Activated T-cell treated with anti-CD3 and anti-CD28 coated beads for 1 hour (primary cell): ENCODE measurements around the gene MT1E.

ENCODE experiments used
- DNase-seq: peaks from one replicate; pipeline ENCODE4 v3.0.0-alpha.2; 2020; ENCODE audit warnings: low read depth

MT1E gene

GRCh38 chr16:56626685-56627084, 1.1 kb downstream of the MT1E start:
- no peak for DNase-seq

- DNase-seq, result no peak
Observed at GRCh38 chr16:56628486-56629350, 3.1 kb downstream of the MT1E start.

- DNase-seq, result no peak
Observed at GRCh38 chr16:56629531-56629930, 4.0 kb downstream of the MT1E start.

GRCh38 chr16:56630134-56630533, 4.6 kb downstream of the MT1E start:
- no peak for DNase-seq

GRCh38 chr16:56631197-56631596, 5.6 kb downstream of the MT1E start:
- no peak for DNase-seq

- no peak for DNase-seq
Observed at GRCh38 chr16:56631832-56632155, 6.2 kb downstream of the MT1E start.

- no peak for DNase-seq
Observed at GRCh38 chr16:56632156-56632847, 6.7 kb downstream of the MT1E start, which contains the start of gene MT1M. Gene MT1M, plus strand, starts transcription at chr16:56632659. Its CDS starts 73 bp downstream, at chr16:56632732.

GRCh38 chr16:56632848-56633365, 7.3 kb downstream of the MT1E start:
- no peak for DNase-seq

- no peak for DNase-seq
Observed at GRCh38 chr16:56633535-56633934, 8.0 kb downstream of the MT1E start.

GRCh38 chr16:56634715-56635440, 9.3 kb downstream of the MT1E start:
- DNase-seq, result no peak

GRCh38 chr16:56635441-56635967, 9.9 kb downstream of the MT1E start:
- DNase-seq, result no peak

- DNase-seq, result no peak
Observed at GRCh38 chr16:56636616-56637413, 11.2 kb downstream of the MT1E start.

GRCh38 chr16:56637814-56638750, 12.5 kb downstream of the MT1E start, which contains the start of gene MT1A:
Gene MT1A, plus strand, starts transcription at chr16:56638666. Its CDS starts 73 bp downstream, at chr16:56638739.
- no peak for DNase-seq

GRCh38 chr16:56639045-56639444, 13.5 kb downstream of the MT1E start:
- DNase-seq, result no peak

GRCh38 chr16:56640076-56640475, 14.5 kb downstream of the MT1E start:
- DNase-seq, result no peak

- no peak for DNase-seq
Observed at GRCh38 chr16:56641166-56641565, 15.6 kb downstream of the MT1E start.

- peak; percentile 56 for DNase-seq
Observed at GRCh38 chr16:56643080-56643778, 17.6 kb downstream of the MT1E start.

GRCh38 chr16:56643833-56644232, 18.3 kb downstream of the MT1E start:
- DNase-seq, result no peak

GRCh38 chr16:56645311-56645710, 19.7 kb downstream of the MT1E start:
- no peak for DNase-seq

GRCh38 chr16:56645838-56646237, 20.3 kb downstream of the MT1E start:
- no peak for DNase-seq
